ENCODE data around the gene ZNRF3. TPM values are rescaled to one million over a fixed set of nuclear protein-coding genes. Genes with fewer than 3 reads are reported as not detected.
"Not testable (repeated sequence)": the region's sequence is repeated elsewhere in the genome, so short reads cannot be mapped to it uniquely, and the experiment has no call there.

ZNRF3 gene
- total RNA-seq, 1 donor from 2014 or later, result 7.9 TPM

GRCh38 chr22:29081517-29082236 is 198.3 kb downstream of the ZNRF3 start:
- Histone ChIP-seq H3K27ac (no peak overlapping the region), H3K4me1 (peaks cover 38% of the 10 kb centered on the region), H3K4me3 (no peak overlapping the region), H3K36me3 (no peaks in the 10 kb centered on the region), H3K9me3 (no peaks in the 10 kb centered on the region), H3K27me3 (no peaks in the 10 kb centered on the region)
- intact Hi-C loops (cut with DNase I), result no loop called here
- DNase-seq (ENCODE audit: extremely low spot score in 2 of 2), result no peak
- TF ChIP-seq POLR2A (IDR thresholded peaks at IDR 0.05) (no peak), POLR2AphosphoS5 (IDR thresholded peaks at IDR 0.05; ENCODE audit: insufficient read depth in 1 of 2, low read depth in 1 of 2) (no peak), CTCF (IDR thresholded peaks at IDR 0.05) (no peak)

GRCh38 chr22:29082826-29083545 is 199.6 kb downstream of the ZNRF3 start:
- intact Hi-C loops (cut with DNase I), result no loop called here
- no peaks in the 10 kb centered on the region for H3K9me3 ChIP-seq
- H3K4me1 ChIP-seq, result peaks cover 38% of the 10 kb centered on the region
- H3K27me3 ChIP-seq, result no peaks in the 10 kb centered on the region
- DNase-seq (ENCODE audit: extremely low spot score in 2 of 2), result no peak
- TF ChIP-seq POLR2AphosphoS5 (IDR thresholded peaks at IDR 0.05; ENCODE audit: insufficient read depth in 1 of 2, low read depth in 1 of 2) (no peak), CTCF (IDR thresholded peaks at IDR 0.05) (no peak), POLR2A (IDR thresholded peaks at IDR 0.05) (no peak)
- H3K27ac ChIP-seq, result no peak overlapping the region
- no peak overlapping the region for H3K4me3 ChIP-seq
- no peaks in the 10 kb centered on the region for H3K36me3 ChIP-seq

- intact Hi-C loops (cut with DNase I); H3K4me3 ChIP-seq; DNase-seq (ENCODE audit: extremely low spot score in 2 of 2); H3K27ac ChIP-seq; H3K27me3 ChIP-seq; H3K36me3 ChIP-seq; H3K9me3 ChIP-seq: not testable (repeated sequence)
- H3K4me1 ChIP-seq, result peaks cover 37% of the 10 kb centered on the region
Observed at GRCh38 chr22:29083576-29083932, 200.2 kb downstream of the ZNRF3 start.

DNA sequence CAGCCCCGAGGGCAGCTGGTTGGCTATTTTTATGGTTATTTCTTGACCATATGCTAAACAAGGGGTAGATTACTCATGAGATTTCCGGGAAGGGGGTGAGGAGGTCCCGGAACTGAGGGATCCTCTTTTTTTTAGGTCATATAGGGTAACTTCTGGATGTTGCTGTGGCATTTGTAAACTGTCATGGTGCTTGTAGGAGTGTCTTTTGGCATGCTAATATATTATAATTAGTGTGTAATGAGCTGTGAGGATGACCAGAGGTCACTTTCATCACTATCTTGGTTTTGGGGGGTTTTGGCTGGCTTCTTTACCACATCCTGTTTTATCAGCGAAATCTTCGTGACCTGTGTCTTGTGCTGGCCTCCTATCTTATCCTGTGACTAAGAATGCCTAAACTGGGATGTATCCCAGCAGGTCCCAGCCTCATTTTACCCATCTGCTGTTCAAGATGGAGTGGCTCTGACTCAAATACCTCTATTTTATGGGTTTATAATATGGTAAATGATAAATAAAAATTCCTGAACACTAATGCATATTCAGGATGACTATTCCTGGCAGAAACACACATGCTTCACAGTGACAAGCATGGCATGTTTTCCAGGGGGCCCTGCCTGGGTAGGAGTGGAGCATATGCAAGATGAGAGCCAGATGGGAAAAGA is 200.7 kb downstream of the ZNRF3 start:
- TF ChIP-seq POLR2A (IDR thresholded peaks at IDR 0.05) (no peak), CTCF (IDR thresholded peaks at IDR 0.05) (no peak), POLR2AphosphoS5 (IDR thresholded peaks at IDR 0.05; ENCODE audit: insufficient read depth in 1 of 2, low read depth in 1 of 2) (no peak)
- Histone ChIP-seq H3K4me3 (no peak overlapping the region), H3K27me3 (no peaks in the 10 kb centered on the region), H3K36me3 (no peaks in the 10 kb centered on the region), H3K9me3 (no peaks in the 10 kb centered on the region), H3K4me1 (peaks cover 32% of the 10 kb centered on the region), H3K27ac (no peak overlapping the region)
- intact Hi-C loops (cut with DNase I), result no loop called here
- no peak for DNase-seq (ENCODE audit: extremely low spot score in 2 of 2)

- Histone ChIP-seq H3K36me3 (no peaks in the 10 kb centered on the region), H3K4me3 (no peak overlapping the region), H3K4me1 (peaks cover 9% of the 10 kb centered on the region), H3K9me3 (no peaks in the 10 kb centered on the region), H3K27ac (no peak overlapping the region), H3K27me3 (no peaks in the 10 kb centered on the region)
- intact Hi-C loops (cut with DNase I), result no loop called here
- DNase-seq (ENCODE audit: extremely low spot score in 2 of 2), result no peak
- no peak for TF ChIP-seq POLR2A (IDR thresholded peaks at IDR 0.05)
- no peak for TF ChIP-seq CTCF (IDR thresholded peaks at IDR 0.05)
- TF ChIP-seq POLR2AphosphoS5 (IDR thresholded peaks at IDR 0.05; ENCODE audit: insufficient read depth in 1 of 2, low read depth in 1 of 2), result no peak
Observed at GRCh38 chr22:29087012-29087411, 203.6 kb downstream of the ZNRF3 start.
